SU-DHL-6 (cell line): ENCODE results near the gene TSHZ2.

Source experiments
- CTCF ChIP-seq: fragments of 200-600 bp; sonication (generic); IDR thresholded peaks from one replicate; pipeline ENCODE4 v1.5.1; 2017; ENCODE audit warnings: antibody characterized with exemption, mild to moderate bottlenecking, low read length, moderate library complexity; ENCODE audit not compliant: insufficient read depth, poor library complexity, severe bottlenecking
- EZH2phosphoT487 ChIP-seq: fragments of 200-600 bp; sonication (generic), shearing (Covaris generic); conservative IDR thresholded peaks from 2 replicates; pipeline ENCODE4 v1.6.1; 2018; ENCODE audit warnings: mild to moderate bottlenecking, antibody characterized with exemption, low read length, moderate library complexity, mixed read lengths

GRCh38 chr20:53278555-53278954 is 306.4 kb downstream of the TSHZ2 start:
- no peak for TF ChIP-seq CTCF
- TF ChIP-seq EZH2phosphoT487: no peak
